Lung microvascular endothelial cell (primary cell): ENCODE data around the gene TMEM273. TPM values are rescaled to one million over a fixed set of nuclear protein-coding genes. Genes with fewer than 3 reads are reported as not detected.

Experiments used
- DNase-seq, 2 donors: peaks; one replicate each; pipeline versions ENCODE4 v3.0.0 to v3.0.0-alpha.2; 2010; ENCODE audit warnings: low read depth in 2 of 2
- total RNA-seq: library from RNA; depleted of rRNA; stranded (reverse); fragments of >200 nt; gene quantifications from 2 replicates; pipeline ENCODE4 v1.2.1, GENCODE V29; 2014

Gene TMEM273
- total RNA-seq, 1 donor from 2014 or later: 4.8 TPM

DNA sequence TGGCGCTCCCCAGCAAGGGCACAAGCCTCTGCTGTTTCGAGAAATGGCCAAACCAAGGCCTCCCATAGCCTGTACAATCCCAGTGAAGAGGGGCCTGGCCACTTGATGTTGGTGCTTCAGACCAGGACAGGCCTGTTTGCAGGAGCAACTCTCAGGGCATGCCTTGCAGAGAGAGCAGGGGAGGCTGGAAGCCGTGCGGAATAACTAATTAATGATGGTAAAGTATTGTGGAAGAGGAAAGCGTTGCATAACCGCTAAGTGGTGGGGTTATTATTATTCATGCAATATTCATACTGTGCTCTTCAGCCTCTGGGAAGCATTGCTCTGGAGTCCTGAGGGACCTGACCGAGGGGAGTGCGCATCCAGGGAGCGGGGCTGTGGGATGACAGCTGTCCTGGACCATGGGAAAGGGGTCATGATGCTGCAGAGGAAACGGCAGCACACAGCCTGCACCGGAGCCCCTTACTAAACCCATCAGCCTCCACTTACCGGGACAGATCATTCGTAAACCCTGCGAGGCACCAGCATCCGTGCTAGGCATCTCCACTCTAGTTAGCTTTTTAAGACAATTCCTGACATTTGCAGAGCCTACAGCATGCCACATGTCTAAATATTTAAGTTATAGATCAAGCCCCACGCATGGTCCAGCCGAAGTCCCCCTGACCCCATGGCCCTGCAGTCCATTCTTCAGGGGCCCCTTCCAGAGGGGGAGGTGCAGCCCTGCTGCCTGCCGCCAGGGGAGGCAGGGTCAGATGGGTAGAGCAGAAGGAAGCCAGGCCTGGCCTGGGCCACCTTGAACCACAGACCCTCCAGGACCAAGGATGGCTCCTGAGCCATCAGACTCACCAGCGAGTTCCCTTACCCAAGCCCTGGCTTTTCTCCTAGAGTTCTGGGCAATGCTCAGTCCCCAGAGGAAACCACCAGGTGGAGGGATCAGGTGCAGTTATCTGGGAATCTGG lies 11.6 kb downstream of the TMEM273 start:
- no peak for DNase-seq

DNA sequence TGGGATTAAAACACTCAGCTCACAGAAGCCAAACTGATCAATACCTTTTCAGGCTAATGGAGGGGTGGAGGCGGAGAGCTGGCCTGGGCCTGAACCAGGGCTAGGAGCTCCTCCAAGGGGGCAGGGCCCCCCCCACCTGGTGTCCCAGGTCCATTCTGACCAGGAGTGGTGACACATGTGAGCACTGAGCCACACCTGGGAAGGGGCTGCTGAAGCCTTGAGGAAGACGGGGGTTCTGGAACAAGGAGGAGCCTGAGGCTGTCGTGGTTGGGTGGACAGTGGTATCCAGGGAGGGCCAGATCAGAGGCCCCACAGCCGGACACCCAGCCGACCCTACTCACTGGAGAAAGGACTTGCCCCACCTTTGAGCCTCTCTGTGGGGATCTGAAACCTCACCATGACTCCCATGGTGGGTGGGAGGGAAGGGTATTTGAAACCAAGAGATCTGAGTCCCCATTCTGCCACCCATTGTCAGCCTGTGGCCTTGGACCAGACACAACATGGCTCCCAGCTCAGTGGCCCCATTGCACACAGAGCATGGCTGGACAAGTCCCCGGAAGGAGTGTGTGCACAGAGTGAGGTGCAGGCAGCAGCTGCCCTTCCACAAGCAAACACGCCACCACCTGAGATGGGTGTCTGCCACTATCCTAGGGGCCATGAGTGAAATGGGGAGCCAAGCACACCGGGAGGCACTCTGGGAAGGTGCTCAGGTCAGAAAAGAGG lies 12.4 kb downstream of the TMEM273 start:
- DNase-seq: no peak

DNA sequence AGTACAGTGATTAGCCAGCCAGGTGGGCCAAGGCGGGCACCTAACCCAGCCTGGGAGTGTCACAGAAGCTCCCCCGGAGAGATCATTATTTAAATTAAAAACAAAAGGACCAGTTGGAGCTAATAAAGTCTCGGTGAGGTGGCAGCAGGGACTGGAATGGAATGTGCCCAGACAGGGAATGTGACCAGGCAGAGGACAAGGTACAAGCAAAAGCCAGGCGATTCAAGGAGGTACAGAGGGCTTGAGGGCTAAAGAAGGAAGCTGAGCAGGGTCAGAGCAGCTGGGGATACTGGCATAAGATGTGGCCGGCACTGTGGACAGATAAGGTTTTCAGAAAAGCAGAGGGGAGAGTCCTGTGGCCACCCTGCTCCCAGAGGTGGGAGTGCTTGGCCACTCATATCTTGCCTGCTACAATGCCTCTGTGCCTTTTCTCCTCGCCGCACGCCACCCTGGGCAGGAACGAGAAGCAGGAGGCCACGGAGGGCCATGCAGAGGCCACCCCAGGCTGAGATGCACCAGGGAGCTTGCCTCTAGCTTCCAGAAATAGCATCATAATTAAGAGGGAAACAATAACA lies 13.2 kb downstream of the TMEM273 start:
- DNase-seq: no peak

DNA sequence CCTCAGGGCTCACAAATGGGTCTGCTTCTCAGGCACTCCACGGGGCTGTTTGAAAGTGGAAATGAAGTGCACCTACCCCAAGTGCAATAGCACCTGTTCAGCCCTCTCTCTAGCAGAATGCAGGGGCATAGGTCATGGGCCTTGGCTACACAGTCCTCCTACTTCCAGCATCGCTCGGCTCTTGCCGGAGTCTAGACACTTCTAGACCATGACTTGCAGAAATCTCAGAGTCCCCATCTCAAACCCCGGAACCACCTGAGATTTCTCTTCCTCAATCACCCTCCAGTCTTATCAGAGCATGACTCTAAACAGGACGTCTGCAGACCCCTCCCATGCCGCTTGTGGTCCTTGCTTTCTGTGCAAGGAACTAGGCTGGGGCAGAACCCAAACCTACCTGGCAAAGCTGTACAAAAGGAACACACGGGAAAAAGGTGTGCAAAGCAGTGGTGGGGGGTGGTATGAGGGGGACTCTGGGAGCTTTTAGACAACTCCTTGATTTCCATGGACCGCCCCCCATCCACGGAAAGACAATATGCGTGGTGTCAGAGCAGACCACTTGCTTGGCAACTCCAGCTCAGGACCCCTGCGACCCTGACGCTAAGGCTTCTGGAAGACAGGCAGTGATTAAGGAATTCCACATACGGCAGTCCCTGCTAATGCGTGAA lies 13.8 kb downstream of the TMEM273 start:
- DNase-seq: no peak

DNA sequence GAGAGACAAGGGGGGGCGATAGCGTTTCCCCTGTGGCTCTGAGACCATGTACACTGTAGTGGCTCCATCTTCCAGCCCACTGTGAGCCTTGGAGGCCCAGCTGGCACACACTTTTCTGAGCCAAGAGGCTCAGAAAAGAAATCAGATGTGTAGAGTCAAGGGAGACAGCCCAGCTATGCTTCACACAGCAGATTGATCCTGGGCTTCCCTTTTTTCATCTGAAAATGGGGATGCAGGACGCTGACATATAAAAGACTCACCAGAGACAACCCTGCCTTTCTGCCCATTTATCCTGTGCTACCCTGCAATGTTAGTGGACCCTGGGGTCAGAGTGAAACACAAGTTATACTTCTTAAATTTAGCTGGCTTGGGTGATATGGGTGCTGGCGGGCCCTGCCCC lies 14.3 kb downstream of the TMEM273 start:
- DNase-seq: no peak

DNA sequence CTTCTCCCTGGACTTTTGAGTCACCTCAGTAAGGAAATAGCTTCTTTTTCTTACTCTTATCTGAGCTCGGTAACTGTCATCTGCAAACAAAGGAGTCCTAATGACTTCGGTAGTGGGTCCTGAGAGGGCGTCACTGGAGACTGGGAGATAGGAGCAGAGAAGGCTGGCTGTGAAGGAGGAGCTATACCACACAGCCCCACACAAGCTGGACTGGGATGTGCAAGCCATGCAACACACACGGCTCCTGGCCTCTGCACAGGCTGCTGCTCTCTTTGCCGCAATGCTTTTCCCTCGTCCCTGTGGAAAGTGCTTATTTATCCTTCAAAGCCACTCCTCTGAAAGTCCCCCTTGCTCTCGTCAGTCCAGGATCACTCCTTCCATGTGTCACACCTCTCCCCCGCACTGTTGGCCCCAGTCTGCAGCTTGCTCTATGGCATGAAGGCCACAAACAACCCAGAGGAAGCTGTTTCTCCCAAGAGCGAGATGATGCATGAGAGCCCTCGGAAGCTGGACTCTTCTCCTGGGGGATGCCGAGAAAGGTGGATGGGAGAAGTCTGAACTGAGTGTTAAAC lies 14.9 kb downstream of the TMEM273 start:
- no peak for DNase-seq

DNA sequence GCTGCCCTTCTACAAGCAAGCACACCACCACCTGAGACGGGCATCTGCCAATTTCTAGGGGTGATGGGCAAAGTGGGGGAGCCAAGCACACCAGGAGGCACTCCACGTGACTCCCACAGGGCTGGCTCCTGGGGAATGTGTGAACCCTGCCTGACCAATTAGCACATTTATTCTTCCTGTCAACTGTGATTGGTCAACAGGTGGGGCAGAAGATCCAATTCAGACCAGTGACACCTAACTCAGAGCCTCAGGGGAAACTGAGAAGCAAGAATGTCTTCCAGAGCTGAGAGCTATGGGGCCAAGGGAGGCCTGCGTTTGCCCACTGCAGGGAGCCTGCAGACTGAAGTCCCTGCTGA lies 15.4 kb downstream of the TMEM273 start:
- DNase-seq: no peak

DNA sequence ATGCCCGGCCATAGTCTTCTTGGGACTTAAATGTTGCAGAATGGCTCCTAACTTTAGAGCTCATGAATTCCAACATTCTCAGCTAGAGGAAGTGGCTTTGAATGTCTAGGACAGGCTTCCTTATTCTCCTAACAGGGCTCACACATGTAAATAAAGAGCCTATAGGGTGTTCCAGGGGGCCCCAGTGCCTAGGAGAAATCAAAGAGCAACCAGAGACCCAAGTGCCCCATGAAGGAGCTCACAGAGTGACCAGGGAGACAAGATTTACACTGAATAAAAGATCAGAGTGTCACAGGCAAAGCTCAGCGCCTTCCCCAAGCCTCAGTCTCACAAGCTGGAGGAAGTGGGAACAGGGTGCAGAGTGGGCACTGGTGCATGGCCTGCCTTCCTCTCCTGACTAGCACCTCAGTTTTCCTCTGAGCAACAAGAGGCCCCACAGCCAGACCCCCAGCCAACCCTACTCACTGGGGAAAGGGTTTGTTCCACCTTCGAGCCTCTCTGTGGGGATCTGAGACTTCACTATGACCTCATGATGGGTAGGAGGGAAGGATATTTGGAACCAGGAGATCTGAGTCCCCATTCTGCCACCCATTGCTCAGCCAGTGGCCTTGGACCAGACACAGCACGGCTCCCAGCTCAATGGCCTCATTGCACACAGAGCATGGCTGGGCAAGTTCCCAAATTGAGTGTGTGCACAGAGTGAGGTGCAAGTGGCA lies 16.0 kb downstream of the TMEM273 start:
- DNase-seq: no peak

DNA sequence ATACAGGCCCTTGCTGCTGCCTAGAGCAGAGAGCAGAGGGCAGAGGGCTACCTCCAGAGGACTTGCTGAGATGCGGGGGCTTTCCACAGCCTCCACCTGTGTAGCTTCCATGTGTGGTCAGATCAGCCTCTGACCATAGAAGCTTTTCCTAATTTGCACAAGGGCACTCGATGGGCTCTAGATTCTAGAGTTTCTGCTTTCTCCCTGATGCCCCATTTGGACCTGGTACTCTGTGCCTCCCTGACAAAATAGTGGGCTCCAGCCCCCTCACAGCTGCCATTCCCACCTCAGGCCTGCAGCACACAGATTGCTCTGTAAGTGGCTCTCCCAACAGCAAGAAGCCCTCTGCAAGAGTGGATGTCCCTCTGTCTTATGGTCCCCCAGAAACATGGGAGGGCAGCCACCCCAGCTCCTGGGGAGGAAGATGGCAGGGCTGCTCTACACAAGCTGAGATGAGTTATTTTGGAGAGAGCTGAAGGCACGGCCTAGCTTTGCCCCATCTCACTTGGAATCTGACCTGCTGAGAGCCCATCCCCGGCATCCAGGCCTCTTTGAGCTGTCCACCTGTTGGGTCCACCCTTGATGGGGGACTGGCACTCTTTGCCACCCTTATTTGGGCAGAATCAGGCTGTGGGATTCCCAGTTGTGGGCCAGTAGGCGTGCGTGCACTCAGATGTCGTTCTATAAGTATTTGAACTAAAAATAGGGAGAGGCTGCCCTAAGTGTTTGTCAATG lies 16.7 kb downstream of the TMEM273 start:
- DNase-seq: no peak

DNA sequence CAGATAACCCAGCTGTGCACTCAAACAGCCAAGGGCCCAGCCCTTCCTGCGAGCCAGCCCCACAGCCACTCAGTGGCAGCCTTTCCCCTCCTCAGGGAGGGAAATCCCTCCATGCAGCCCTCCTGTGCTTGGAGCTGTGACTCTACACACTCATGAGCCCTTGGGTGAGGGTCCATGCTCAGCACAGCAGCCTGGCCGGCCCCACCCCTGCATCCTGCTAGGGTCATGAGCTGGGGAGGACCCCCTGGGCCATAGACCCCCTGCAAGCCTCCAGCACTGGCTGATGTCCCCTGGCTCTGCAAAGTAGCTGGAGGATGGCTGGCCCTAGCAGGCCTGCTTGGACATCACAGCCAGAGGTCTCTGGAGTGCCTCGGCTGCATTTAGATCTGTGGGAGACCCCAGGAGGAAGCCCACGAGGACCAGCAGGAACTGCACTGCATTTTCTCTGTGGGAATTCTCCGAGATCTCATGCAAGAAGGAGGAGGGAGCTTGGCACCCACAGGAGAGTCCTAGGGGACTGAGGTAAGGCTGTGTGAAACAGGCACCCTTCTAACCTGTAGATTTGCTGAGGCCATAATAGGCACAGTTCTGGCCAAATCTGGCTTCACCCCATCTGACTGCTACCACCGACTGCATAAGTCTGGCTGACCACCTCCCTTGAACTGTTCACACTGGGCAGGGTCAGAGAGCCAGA lies 17.4 kb downstream of the TMEM273 start:
- DNase-seq: no peak

DNA sequence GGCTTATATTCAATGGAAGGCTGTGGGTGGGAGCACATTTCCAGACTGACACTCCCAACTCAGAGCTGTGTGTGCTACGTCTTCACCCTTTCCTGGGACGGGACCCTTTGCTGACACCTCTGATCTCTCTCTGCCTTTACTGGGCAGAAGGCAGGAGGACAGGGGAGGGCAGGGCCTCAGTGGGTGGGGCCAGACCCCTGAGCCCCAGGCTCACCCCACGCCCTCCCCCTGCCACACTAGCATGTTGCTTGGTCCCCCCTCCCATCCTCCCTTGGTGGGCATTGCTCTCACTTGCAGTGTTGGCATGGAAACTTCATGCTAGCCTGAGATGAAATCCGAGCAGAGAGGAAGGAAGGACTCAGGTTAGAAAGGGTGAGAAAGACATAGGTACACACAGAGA lies 18.4 kb downstream of the TMEM273 start:
- no peak for DNase-seq

DNA sequence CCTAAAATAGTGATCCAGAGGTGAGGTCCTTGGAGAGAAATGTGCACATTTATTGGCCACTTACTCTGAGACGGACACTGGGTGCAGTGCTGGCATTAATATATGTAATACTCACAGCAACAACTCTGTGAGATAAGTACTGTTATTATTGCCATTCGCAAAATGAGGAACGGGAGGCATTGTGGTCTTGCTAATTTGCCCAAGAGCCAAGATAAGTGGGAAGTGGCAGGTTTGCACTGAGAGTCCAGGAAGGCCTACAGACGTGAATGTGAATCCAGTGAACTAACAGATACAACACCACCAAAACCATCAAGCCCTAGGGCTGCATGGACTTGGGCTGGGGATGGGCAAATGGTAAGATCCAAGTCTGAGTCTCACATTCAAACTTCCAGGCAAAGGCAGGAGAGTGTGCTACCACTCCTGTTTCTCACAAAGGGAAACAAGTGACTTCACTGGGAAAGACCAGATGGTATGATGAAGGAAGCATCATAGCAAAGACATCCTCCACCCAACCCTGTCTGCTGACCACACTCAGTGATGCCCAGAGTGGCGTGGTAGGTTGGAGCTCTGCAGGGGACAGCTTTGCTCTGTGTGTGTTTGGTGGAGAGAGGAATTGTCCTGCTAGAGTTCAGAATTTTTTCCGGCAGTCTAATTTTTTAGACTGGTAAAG lies 19.2 kb downstream of the TMEM273 start:
- no peak for DNase-seq

DNA sequence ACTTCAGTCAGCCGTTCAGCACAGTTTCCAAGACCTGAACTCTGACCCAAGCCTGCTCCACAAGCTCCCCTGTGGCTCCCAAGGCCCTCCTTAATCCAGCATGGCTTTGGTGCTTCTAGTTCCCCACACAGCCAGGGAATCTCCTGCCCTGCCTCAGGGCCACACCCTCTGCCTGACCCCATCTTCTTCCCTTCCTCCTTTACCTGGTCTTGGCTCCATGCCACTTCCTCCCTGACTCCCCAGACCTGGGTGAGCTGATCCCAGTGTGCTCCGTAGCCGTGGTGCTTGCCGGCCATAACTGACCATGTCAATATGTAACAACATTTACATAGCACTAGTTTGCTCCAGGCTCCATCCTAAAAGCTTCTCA lies 20.0 kb downstream of the TMEM273 start:
- DNase-seq: no peak

DNA sequence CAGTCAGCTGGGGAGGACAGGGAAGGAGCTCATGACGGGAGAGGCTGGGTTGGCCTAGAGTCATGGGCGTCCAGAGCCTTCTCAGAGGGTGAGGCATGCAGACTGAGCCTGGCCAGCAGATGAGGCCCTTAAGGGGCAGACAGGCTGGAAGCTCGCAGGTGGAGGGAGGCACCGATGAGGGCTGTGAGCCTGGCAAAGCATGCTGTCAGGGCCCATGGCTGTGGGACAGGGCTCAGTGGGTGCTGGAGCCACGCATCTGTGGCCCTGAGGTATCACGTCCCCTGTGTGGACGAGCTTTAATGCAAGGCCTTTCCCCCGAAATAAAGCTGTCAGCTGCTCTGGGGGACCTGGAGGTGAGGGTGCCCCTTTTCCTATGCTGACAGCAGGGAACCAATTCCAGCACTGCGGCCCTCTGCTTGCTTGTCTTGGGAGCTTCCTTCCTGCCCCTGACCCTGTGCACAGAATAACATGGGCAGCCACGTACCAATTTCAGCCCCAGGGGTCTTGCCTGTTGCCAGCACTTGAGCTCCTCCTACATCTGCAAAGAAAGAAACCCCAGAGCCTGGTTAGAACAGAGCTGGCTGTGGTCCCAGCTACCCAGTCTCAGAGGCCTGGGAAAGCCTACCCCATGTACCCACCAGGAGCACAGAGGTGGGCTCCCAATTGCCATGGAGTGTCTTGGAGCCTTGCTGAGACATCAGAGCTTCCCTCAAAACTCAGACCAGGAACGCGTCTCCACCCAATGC lies 20.6 kb downstream of the TMEM273 start:
- DNase-seq: no peak

DNA sequence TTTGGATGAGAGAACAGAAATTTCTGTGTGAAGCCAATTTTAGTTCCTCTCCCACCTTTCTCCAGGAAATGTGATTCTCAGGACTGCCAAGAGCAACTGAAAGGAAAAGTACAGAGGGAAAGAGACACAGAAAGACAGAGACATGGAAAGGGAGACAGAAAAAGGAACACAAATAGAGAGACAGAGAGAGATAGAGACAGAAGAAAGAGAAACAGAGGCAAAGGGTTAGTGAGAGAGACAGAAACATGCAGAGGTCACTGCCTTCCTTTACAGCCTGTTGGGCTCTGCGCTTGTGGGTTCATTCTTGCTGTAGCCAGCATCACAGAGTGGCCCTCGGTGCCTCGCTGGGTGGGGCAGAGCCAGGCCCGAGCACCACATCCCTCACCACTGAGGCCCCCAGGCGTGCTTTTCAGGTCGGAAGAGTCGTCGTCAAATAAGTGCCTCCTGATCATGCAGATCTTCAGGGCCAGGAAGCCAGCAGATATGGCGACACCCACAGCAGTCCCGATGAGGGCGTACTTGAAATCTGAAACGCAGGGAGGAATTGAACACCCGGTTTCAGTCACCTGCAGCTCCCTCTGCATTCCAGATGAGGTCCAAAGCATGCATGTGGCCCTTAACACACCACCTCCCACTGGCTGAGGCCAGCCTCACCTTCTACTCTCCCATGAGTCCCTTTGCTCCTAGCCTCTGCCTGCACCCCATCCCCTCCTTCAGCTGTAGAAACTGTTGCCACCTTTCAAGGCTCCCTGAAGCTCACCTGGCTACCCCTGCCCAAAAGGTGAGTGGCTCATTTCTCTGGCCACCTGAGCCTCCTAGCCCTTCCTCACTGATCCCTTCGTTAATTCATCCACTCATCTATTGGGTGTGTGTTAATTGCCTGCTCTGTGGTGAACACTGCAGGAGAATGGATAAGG lies 21.4 kb downstream of the TMEM273 start:
- peak in 1 of 2 donors; percentile 60 for DNase-seq

DNA sequence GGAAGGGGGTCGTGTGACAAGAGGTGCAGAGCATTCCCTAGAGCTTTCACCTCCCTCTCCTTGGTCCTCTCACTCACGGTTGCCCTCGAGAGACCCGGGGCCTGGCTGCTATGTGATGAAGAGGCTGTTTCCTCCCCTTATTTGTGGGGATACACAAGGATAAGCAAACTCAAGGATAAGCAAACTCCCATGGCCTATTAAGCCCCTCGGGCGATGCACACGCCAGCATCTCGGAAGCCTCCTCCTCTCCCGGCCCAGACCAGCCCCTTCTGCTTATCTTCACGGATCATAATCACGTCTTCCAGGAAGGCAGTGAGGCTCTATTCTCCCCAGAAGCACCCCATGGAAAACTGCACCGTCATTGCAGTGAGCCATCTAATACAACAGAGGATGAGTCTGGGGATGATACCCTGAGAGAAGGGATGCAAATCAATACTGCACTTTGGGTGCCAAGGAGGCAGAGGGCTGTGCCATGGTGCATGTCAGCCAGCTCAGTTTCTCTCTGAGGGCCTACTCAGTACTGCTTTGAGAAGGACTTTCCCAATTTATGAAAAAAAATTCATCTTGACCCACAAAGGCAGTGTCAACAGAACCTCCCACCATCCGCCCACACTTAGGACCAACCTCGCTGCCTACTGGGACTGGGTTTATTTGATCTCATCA lies 22.2 kb downstream of the TMEM273 start:
- no peak for DNase-seq

DNA sequence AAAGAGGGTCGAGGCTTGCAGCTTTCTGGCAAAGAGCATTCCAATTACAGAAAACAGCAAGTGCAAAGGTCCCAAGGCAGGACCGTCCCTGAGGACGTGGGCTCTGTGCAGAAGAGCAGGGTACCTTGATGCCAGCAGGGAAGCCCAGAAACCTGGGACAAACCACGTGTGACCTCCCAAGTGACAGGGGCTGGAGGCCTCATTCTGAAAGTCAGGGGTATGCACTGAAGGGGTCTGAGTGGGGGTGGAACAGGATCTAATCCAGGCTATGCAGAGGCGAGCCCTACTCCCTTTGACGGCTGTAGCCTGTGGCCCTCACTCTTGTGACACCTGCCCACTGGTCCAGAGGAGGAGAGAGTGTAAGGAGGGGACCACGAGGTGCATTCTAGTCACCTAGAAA lies 22.9 kb downstream of the TMEM273 start:
- no peak for DNase-seq
